Upper lobe of left lung (tissue), 4 donors: ENCODE data around the gene AKNA.

Experiments used
- CTCF ChIP-seq, 6 experiments: fragments of 450-650 bp in 4 of 6; fragments of 200-600 bp in 2 of 6; sonication (generic) in 2 of 6; IDR thresholded peaks; one replicate each; pipeline ENCODE4 v1.5.1; 2016 to 2019; ENCODE audit warnings: antibody characterized with exemption in 6 of 6
- POLR2A ChIP-seq, 4 donors: fragments of 450-650 bp; IDR thresholded peaks; one replicate each; pipeline ENCODE4 v1.5.1; 2016 to 2017; ENCODE audit warnings: antibody characterized with exemption in 4 of 4, mild to moderate bottlenecking in 2 of 4
- POLR2AphosphoS5 ChIP-seq, 2 donors: sonication (generic); formaldehyde crosslinking; IDR thresholded peaks; one replicate each; pipeline ENCODE4 v1.5.1; 2017; ENCODE audit warnings: antibody characterized with exemption in 2 of 2

GRCh38 chr9:114287763-114288192, 100.0 kb downstream of the AKNA start:
- TF ChIP-seq CTCF (IDR thresholded peaks at IDR 0.05) (no peak), POLR2A (IDR thresholded peaks at IDR 0.05) (no peak), POLR2AphosphoS5 (IDR thresholded peaks at IDR 0.05) (no peak)
